CD4-positive, alpha-beta T cell treated with Interleukin-10 for 1 hour (primary cell): ENCODE results near the gene PADI2.
"Not testable (repeated sequence)": the region's sequence is repeated elsewhere in the genome, so short reads cannot be mapped to it uniquely, and the experiment has no call there.

Experiments used
- DNase-seq: peaks from one replicate; pipeline ENCODE4 v3.0.0-alpha.2; 2020

Gene PADI2

GRCh38 chr1:17080085-17080759 lies 39.0 kb downstream of the PADI2 start:
- no peak for DNase-seq

GRCh38 chr1:17078991-17079868 lies 40.0 kb downstream of the PADI2 start:
- no peak for DNase-seq

GRCh38 chr1:17075470-17076255 lies 43.6 kb downstream of the PADI2 start:
- no peak for DNase-seq

- DNase-seq: no peak
Measured at GRCh38 chr1:17071794-17072193, 47.5 kb downstream of the PADI2 start.

- DNase-seq: no peak
Measured at GRCh38 chr1:17070163-17070525, 49.1 kb downstream of the PADI2 start.

- DNase-seq: no peak
Measured at GRCh38 chr1:17069452-17070162, 49.6 kb downstream of the PADI2 start.

GRCh38 chr1:17068789-17069188 lies 50.5 kb downstream of the PADI2 start:
- DNase-seq: no peak

GRCh38 chr1:17067465-17068240 lies 51.6 kb downstream of the PADI2 start:
- DNase-seq: no peak

GRCh38 chr1:17067069-17067426 lies 52.2 kb downstream of the PADI2 start:
- no peak for DNase-seq

GRCh38 chr1:17066361-17067068 lies 52.7 kb downstream of the PADI2 start:
- no peak for DNase-seq

GRCh38 chr1:17065666-17066065 lies 53.6 kb downstream of the PADI2 start:
- DNase-seq: no peak

- not testable (repeated sequence) for DNase-seq
Measured at GRCh38 chr1:17062751-17063150, 56.5 kb downstream of the PADI2 start.

- DNase-seq: no peak
Measured at GRCh38 chr1:17061892-17062291, 57.4 kb downstream of the PADI2 start.

GRCh38 chr1:17061486-17061885 lies 57.8 kb downstream of the PADI2 start:
- DNase-seq: no peak

- DNase-seq: no peak
Measured at GRCh38 chr1:17060306-17060749, 58.9 kb downstream of the PADI2 start.

GRCh38 chr1:17059391-17060305 lies 59.6 kb downstream of the PADI2 start:
- peak; percentile 42 for DNase-seq

GRCh38 chr1:17056551-17056950 lies 62.7 kb downstream of the PADI2 start:
- no peak for DNase-seq

GRCh38 chr1:17055801-17056200 lies 63.5 kb downstream of the PADI2 start:
- DNase-seq: no peak

GRCh38 chr1:17053685-17054410 lies 65.4 kb downstream of the PADI2 start, which contains the start of gene SDHB:
Gene SDHB (minus strand): TSS chr1:17054032. CDS start chr1:17054019, 13 bp downstream.
- peak; percentile 99 for DNase-seq
